Left ventricle myocardium inferior (tissue), 1 donor: ENCODE results near the gene HEPN1. TPM values are rescaled to one million over a fixed set of nuclear protein-coding genes. Genes with fewer than 3 reads are reported as not detected.

Experiments used
- DNase-seq: peaks from one replicate; pipeline ENCODE4 v3.0.0-alpha.2; 2020
- H3K27ac ChIP-seq: fragments of 200-600 bp; replicated peaks from 2 replicates; pipeline ENCODE4 v1.8.0; 2021
- H3K27me3 ChIP-seq: fragments of 200-600 bp; 2 replicates; pipeline ENCODE4 v1.8.0; 2021; ENCODE audit warnings: low read depth
- H3K36me3 ChIP-seq: fragments of 200-600 bp; 2 replicates; pipeline ENCODE4 v1.8.0; 2021
- H3K4me1 ChIP-seq: fragments of 200-600 bp; 2 replicates; pipeline ENCODE4 v1.8.0; 2021
- H3K4me3 ChIP-seq: fragments of 200-600 bp; 2 replicates; pipeline ENCODE4 v1.8.0; 2021; ENCODE audit warnings: mild to moderate bottlenecking, moderate library complexity
- H3K9me3 ChIP-seq: fragments of 200-600 bp; replicated peaks from 2 replicates; pipeline ENCODE4 v1.8.0; 2021
- intact Hi-C: fragments of 100-400 bp; cut with micrococcal nuclease; formaldehyde crosslinking; loops from one replicate; pipeline ENCODE4 v1.11.0; 2022
- long read RNA-seq: library from polyadenylated mRNA; unstranded; transcript quantifications from one replicate; pipeline ENCODE4 v2.0.0, GENCODE V29; 2021
- total RNA-seq: library from RNA; stranded (reverse); fragmentation: NEBNext Ultra II Directional; extraction: Animal tissue kit (Norgen Biotek cat#: 25700); gene quantifications from one replicate; pipeline ENCODE4 v1.2.1, GENCODE V29; 2021
- TF ChIP-seq, protein P1 (sequence below): fragments of 200-600 bp; IDR thresholded peaks from 2 replicates; pipeline ENCODE4 v1.8.0; 2021; ENCODE audit warnings: antibody characterized with exemption, mild to moderate bottlenecking, borderline replicate concordance
- donor health status: DM: no; HTN: yes; CAD: no; lungs with severe emphysema.

Gene HEPN1
- not detected for total RNA-seq
- long read RNA-seq, partial matches to known transcripts, result 0 of 1 reads
- long read RNA-seq, other reads (novel, unspliced or antisense), result 1 of 1 reads

DNA sequence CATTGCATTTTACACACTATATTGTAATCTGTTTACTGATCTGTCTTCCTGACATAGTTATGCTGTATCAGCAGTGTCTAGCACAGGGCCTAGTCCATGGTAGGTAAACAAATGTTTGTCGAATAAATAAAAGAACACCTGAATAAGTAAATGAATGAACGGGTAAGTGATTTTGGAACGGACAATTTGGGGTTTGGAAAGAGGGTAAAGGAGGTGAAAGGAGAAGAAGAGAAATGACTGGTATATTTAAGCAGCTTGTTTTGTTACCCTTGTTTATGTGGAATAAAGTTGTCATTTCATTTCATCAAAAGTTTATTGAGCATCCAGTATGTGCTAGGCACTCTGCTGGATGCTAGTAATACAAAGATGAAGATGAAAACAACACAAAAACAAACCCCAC is at the start of gene HEPN1:
Gene HEPN1 (plus strand): TSS at position 301 of the 400 bp plus-strand sequence.
- Histone ChIP-seq H3K9me3 (peaks cover under 1% of the 10 kb centered on the region), H3K36me3 (no peaks in the 10 kb centered on the region), H3K27ac (peak within 1 kb of the TSS; percentile 90), H3K27me3 (peaks cover 30% of the 10 kb centered on the region), H3K4me1 (peaks cover 17% of the 10 kb centered on the region), H3K4me3 (no peak within 1 kb of the TSS)
- TF ChIP-seq, protein P1, sequence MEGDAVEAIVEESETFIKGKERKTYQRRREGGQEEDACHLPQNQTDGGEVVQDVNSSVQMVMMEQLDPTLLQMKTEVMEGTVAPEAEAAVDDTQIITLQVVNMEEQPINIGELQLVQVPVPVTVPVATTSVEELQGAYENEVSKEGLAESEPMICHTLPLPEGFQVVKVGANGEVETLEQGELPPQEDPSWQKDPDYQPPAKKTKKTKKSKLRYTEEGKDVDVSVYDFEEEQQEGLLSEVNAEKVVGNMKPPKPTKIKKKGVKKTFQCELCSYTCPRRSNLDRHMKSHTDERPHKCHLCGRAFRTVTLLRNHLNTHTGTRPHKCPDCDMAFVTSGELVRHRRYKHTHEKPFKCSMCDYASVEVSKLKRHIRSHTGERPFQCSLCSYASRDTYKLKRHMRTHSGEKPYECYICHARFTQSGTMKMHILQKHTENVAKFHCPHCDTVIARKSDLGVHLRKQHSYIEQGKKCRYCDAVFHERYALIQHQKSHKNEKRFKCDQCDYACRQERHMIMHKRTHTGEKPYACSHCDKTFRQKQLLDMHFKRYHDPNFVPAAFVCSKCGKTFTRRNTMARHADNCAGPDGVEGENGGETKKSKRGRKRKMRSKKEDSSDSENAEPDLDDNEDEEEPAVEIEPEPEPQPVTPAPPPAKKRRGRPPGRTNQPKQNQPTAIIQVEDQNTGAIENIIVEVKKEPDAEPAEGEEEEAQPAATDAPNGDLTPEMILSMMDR, result no peak
- no peak for DNase-seq
- intact Hi-C loops, result no loop called here

DNA sequence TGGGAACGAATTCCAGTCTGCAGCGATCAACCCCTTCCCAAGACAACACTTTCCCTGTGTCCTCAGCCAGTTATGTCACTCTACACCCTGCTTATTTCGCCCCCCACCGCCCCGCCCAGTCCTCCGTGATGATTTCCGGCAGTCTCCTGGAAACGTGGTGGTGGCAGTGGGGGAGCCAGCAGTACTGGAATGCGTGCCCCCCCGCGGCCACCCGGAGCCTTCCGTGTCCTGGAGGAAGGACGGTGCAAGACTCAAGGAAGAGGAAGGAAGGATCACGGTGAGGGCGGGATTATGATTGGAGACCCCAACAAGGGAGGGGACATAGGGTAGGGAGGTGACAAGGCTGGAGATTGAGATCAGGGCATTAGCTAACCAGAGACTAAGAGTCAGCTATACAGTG is 49.7 kb upstream of the HEPN1 start:
- intact Hi-C loops, result no loop called here
- no peak for DNase-seq
- peaks cover 50% of the 10 kb centered on the region for H3K4me1 ChIP-seq
- H3K27ac ChIP-seq, result no peak overlapping the region
- H3K9me3 ChIP-seq, result no peaks in the 10 kb centered on the region
- H3K36me3 ChIP-seq, result no peaks in the 10 kb centered on the region
- peaks cover 100% of the 10 kb centered on the region for H3K27me3 ChIP-seq
- no peak overlapping the region for H3K4me3 ChIP-seq
- TF ChIP-seq, protein P1, result no peak

DNA sequence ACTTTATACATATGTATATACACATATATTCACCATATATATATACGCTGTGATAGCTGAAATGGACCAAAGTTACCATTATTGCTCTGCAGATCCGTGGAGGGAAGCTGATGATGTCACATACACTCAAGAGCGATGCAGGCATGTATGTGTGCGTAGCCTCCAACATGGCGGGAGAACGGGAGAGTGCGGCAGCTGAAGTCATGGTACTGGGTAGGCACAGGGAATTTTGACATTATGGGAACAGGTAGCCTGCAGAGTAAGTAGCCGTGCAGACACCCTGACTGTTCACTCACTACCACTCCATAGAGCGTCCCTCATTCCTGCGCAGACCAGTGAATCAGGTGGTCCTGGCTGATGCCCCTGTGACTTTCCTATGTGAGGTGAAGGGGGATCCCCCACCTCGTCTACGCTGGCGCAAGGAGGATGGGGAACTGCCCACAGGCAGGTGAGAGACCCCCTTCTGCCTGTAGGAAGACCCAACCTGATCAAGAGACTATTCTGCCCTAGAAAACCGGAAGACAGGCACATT is 49.1 kb upstream of the HEPN1 start:
- intact Hi-C loops, result no loop called here
- no peaks in the 10 kb centered on the region for H3K36me3 ChIP-seq
- no peaks in the 10 kb centered on the region for H3K9me3 ChIP-seq
- DNase-seq, result no peak
- no peak overlapping the region for H3K27ac ChIP-seq
- TF ChIP-seq, protein P1, result no peak
- peaks cover 100% of the 10 kb centered on the region for H3K27me3 ChIP-seq
- H3K4me1 ChIP-seq, result peaks cover 44% of the 10 kb centered on the region
- H3K4me3 ChIP-seq, result no peak overlapping the region

DNA sequence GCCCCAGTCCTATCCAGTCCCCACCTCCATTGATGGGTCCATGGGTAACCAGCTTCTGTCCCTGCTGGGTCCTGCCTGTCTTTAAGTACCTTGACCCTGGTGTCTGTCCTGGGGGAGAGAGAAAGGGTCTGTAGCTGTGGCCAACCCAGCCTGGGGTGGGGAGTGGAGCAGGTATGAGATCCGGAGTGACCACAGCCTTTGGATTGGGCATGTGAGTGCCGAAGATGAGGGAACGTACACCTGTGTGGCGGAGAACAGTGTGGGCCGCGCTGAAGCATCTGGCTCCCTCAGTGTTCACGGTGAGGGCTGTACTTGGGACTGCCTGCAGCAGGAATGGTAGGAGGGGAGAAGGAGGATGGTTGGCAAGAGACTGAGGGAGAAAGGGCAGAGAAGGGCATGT is 48.6 kb upstream of the HEPN1 start:
- Histone ChIP-seq H3K9me3 (no peaks in the 10 kb centered on the region), H3K27ac (no peak overlapping the region), H3K36me3 (no peaks in the 10 kb centered on the region), H3K27me3 (peaks cover 99% of the 10 kb centered on the region), H3K4me3 (no peak overlapping the region), H3K4me1 (peaks cover 39% of the 10 kb centered on the region)
- intact Hi-C loops, result no loop called here
- no peak for DNase-seq
- TF ChIP-seq, protein P1, result no peak

DNA sequence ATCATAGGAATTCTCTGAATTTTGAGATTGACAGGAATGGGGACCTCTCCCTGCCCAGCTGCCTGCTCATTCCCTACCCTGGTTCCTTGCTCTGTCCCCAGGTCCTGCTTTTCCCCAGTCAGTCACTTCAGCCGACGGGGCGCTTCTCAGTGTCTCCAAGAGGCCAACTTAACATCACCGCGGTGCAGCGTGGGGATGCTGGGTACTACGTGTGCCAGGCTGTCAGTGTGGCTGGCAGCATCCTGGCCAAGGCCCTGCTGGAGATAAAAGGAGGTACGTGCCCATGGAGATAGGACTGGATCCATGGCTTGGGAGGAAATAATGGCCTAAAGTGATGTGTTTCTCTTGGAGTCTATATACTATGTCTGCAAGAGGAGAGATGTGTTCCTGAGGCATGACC is 46.8 kb upstream of the HEPN1 start:
- peaks cover 93% of the 10 kb centered on the region for H3K27me3 ChIP-seq
- intact Hi-C loops, result no loop called here
- no peak overlapping the region for H3K27ac ChIP-seq
- TF ChIP-seq, protein P1, result no peak
- no peaks in the 10 kb centered on the region for H3K9me3 ChIP-seq
- no peak overlapping the region for H3K4me3 ChIP-seq
- H3K4me1 ChIP-seq, result peaks cover 39% of the 10 kb centered on the region
- no peak for DNase-seq
- no peaks in the 10 kb centered on the region for H3K36me3 ChIP-seq
